ENCODE data around the gene KCNMB2.

KCNMB2 gene

DNA sequence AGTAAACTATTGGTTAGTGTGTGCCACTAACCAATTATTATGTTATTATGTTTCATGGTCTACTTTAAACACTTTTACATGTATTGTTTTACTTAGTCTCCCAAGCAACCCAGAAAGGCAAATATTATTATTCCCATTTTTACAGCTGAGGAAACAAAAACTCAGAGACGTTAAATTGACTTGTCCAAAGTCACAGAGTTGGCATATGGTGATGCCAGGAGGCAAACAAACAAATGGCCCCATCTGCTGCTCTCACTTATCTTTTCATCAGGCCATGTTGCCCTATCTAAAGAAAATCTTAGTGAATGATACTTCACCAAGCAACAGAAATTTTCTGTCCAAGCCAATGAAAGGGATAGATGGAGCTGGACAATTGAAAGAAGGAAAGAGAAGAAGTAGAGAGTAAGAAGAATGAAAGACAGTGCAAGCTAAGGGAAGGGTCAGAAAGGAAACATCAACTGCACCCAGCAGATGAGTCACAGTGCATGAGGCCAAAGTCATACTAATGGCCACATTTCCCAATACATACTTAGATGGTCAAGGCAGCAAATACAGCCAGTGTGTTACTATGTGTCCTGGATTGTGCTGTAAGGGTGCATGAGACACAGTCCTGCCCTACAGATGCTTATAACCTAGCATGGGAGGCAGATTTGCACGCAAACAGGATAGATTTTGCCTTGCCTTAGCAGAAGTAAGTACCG lies 266.9 kb downstream of the KCNMB2 start:
- Histone ChIP-seq H3K4me3 (replicated peaks; ENCODE audit: insufficient read depth, low read length) (no peak overlapping the region), H3K27ac (replicated peaks) (no peak overlapping the region), H3K27me3 (ENCODE audit: insufficient read depth, poor library complexity, severe bottlenecking) (no peaks in the 10 kb centered on the region)
- TF ChIP-seq POLR2AphosphoS5 (IDR thresholded peaks at IDR 0.05; ENCODE audit: low read depth) (no peak), SPI1 (IDR thresholded peaks at IDR 0.05; ENCODE audit: borderline replicate concordance, low read depth) (no peak), GABPA (IDR thresholded peaks at IDR 0.05; ENCODE audit: low read depth) (no peak)
- TF ChIP-seq, protein P1, sequence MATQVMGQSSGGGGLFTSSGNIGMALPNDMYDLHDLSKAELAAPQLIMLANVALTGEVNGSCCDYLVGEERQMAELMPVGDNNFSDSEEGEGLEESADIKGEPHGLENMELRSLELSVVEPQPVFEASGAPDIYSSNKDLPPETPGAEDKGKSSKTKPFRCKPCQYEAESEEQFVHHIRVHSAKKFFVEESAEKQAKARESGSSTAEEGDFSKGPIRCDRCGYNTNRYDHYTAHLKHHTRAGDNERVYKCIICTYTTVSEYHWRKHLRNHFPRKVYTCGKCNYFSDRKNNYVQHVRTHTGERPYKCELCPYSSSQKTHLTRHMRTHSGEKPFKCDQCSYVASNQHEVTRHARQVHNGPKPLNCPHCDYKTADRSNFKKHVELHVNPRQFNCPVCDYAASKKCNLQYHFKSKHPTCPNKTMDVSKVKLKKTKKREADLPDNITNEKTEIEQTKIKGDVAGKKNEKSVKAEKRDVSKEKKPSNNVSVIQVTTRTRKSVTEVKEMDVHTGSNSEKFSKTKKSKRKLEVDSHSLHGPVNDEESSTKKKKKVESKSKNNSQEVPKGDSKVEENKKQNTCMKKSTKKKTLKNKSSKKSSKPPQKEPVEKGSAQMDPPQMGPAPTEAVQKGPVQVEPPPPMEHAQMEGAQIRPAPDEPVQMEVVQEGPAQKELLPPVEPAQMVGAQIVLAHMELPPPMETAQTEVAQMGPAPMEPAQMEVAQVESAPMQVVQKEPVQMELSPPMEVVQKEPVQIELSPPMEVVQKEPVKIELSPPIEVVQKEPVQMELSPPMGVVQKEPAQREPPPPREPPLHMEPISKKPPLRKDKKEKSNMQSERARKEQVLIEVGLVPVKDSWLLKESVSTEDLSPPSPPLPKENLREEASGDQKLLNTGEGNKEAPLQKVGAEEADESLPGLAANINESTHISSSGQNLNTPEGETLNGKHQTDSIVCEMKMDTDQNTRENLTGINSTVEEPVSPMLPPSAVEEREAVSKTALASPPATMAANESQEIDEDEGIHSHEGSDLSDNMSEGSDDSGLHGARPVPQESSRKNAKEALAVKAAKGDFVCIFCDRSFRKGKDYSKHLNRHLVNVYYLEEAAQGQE (IDR thresholded peaks at IDR 0.05; ENCODE audit: insufficient replicate concordance, low read depth), result no peak
- TF ChIP-seq, protein P2, sequence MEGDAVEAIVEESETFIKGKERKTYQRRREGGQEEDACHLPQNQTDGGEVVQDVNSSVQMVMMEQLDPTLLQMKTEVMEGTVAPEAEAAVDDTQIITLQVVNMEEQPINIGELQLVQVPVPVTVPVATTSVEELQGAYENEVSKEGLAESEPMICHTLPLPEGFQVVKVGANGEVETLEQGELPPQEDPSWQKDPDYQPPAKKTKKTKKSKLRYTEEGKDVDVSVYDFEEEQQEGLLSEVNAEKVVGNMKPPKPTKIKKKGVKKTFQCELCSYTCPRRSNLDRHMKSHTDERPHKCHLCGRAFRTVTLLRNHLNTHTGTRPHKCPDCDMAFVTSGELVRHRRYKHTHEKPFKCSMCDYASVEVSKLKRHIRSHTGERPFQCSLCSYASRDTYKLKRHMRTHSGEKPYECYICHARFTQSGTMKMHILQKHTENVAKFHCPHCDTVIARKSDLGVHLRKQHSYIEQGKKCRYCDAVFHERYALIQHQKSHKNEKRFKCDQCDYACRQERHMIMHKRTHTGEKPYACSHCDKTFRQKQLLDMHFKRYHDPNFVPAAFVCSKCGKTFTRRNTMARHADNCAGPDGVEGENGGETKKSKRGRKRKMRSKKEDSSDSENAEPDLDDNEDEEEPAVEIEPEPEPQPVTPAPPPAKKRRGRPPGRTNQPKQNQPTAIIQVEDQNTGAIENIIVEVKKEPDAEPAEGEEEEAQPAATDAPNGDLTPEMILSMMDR (IDR thresholded peaks at IDR 0.05; ENCODE audit: insufficient read depth, low read length), result no peak
- DNase-seq (ENCODE audit: low read depth in 1 of 2, low spot score in 1 of 2), result no peak

DNA sequence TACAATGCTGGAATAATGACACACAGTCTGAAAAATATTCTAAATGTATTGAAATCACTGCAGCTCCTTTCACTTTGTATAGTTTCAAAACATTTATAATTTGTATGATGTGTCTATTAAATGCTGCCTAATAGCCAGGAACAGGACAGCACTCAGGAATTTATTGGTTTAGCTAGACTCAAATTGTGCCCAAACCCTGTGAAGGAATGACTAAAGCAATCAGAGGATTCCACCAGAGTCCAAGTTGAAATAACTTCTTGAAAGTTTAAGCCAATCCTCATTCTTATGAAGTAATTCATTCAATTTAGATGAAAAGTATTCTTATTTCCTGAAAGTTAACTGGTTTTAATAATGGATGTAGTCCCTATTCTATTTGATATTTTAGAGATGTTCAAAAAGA lies 268.4 kb downstream of the KCNMB2 start:
- H3K27ac ChIP-seq (replicated peaks), result no peak overlapping the region
- no peak overlapping the region for H3K4me3 ChIP-seq (replicated peaks; ENCODE audit: insufficient read depth, low read length)
- TF ChIP-seq POLR2AphosphoS5 (IDR thresholded peaks at IDR 0.05; ENCODE audit: low read depth) (no peak), SPI1 (IDR thresholded peaks at IDR 0.05; ENCODE audit: borderline replicate concordance, low read depth) (no peak), GABPA (IDR thresholded peaks at IDR 0.05; ENCODE audit: low read depth) (no peak)
- TF ChIP-seq, protein P1 (IDR thresholded peaks at IDR 0.05; ENCODE audit: insufficient replicate concordance, low read depth), result no peak
- TF ChIP-seq, protein P2 (IDR thresholded peaks at IDR 0.05; ENCODE audit: insufficient read depth, low read length), result no peak
- DNase-seq (ENCODE audit: low read depth in 1 of 2, low spot score in 1 of 2), result no peak
- H3K27me3 ChIP-seq (ENCODE audit: insufficient read depth, poor library complexity, severe bottlenecking), result no peaks in the 10 kb centered on the region

DNA sequence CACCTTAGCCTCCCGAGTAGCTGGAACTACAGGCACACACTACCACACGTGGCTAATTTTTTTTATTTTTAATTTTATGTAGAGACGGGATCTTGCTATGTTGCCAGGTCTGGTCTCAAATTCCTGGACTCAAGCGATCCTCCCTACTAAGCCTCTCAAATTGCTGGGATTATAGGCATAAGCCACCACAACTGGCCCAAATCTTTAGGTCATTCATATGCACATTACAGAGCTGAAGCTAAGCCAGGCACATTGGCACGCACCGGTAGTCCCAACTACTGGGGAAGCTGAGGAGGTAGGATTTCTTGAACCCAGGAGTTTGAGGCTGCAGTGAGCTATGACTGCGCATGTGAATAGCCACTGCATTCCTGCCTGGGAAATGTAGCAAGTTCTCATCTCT lies 269.5 kb downstream of the KCNMB2 start:
- no peak for DNase-seq (ENCODE audit: low read depth in 1 of 2, low spot score in 1 of 2)
- Histone ChIP-seq H3K4me3 (replicated peaks; ENCODE audit: insufficient read depth, low read length) (no peak overlapping the region), H3K27ac (replicated peaks) (no peak overlapping the region)

More for the DNA sequence above, 269.5 kb downstream of the KCNMB2 start:
- H3K27me3 ChIP-seq (ENCODE audit: insufficient read depth, poor library complexity, severe bottlenecking), result no peaks in the 10 kb centered on the region
- TF ChIP-seq GABPA (IDR thresholded peaks at IDR 0.05; ENCODE audit: low read depth) (no peak), SPI1 (IDR thresholded peaks at IDR 0.05; ENCODE audit: borderline replicate concordance, low read depth) (no peak), POLR2AphosphoS5 (IDR thresholded peaks at IDR 0.05; ENCODE audit: low read depth) (no peak)
- TF ChIP-seq, protein P1 (IDR thresholded peaks at IDR 0.05; ENCODE audit: insufficient replicate concordance, low read depth), result no peak
- TF ChIP-seq, protein P2 (IDR thresholded peaks at IDR 0.05; ENCODE audit: insufficient read depth, low read length), result no peak

All from HL-60 (cell line).